WTC11 (cell line): Measurements from ENCODE around the gene SCN4A. TPM values are rescaled to one million over a fixed set of nuclear protein-coding genes. Genes with fewer than 3 reads are reported as not detected.

Experiments used
- ATAC-seq: fragments of 200-7000 bp; cut with Tn5 transposase; 2 replicates; pipeline ENCODE4 v1.10.0; 2021; ENCODE audit warnings: mild to moderate bottlenecking, moderate library complexity
- CTCF ChIA-PET: fragments of 300-600 bp; sonication (Branson Sonifier 250); formaldehyde crosslinking; loops from one replicate; lab custom pipeline; 2021; ENCODE audit warnings: antibody characterized with exemption; lab: Charles Lee
- POLR2A ChIA-PET: fragments of 350-600 bp; sonication (Branson Sonifier 250); formaldehyde crosslinking; loops from one replicate; lab custom pipeline; 2021; ENCODE audit warnings: antibody characterized with exemption; lab: Charles Lee
- DNase-seq: peaks from one replicate; pipeline ENCODE4 v3.0.0; 2021; ENCODE audit warnings: low spot score
- H3K27ac Mint-ChIP-seq: 2 replicates; pipeline ENCODE4 v1.8.0; 2021; ENCODE audit warnings: mixed read lengths
- H3K27me3 Mint-ChIP-seq: 2 replicates; pipeline ENCODE4 v1.8.0; 2021; ENCODE audit warnings: low read depth, mild to moderate bottlenecking, moderate library complexity, mixed read lengths
- H3K36me3 Mint-ChIP-seq: 2 replicates; pipeline ENCODE4 v1.8.0; 2021; ENCODE audit warnings: mixed read lengths
- H3K4me1 Mint-ChIP-seq: 2 replicates; pipeline ENCODE4 v1.8.0; 2022; ENCODE audit warnings: mixed read lengths
- H3K4me3 Mint-ChIP-seq: 2 replicates; pipeline ENCODE4 v1.8.0; 2021; ENCODE audit warnings: mild to moderate bottlenecking, moderate library complexity, mixed read lengths
- H3K9me3 Mint-ChIP-seq: 2 replicates; pipeline ENCODE4 v1.8.0; 2021; ENCODE audit warnings: mixed read lengths
- ARID4B ChIP-seq: sonication (generic); formaldehyde crosslinking; IDR thresholded peaks from 2 replicates; pipeline ENCODE4 v1.8.0; 2023; ENCODE audit warnings: missing genetic modification reagents, mild to moderate bottlenecking, borderline replicate concordance
- CBFB ChIP-seq: sonication (generic); formaldehyde crosslinking; IDR thresholded peaks from 2 replicates; pipeline ENCODE4 v1.8.1; 2022; ENCODE audit warnings: mild to moderate bottlenecking, low read depth, missing genetic modification reagents
- CREB1 ChIP-seq: sonication (generic); formaldehyde crosslinking; IDR thresholded peaks from 2 replicates; pipeline ENCODE4 v1.8.0; 2023; ENCODE audit warnings: mild to moderate bottlenecking, missing genetic modification reagents
- CREM ChIP-seq: sonication (generic); formaldehyde crosslinking; IDR thresholded peaks from 2 replicates; pipeline ENCODE4 v1.8.1; 2022; ENCODE audit warnings: mild to moderate bottlenecking, missing genetic modification reagents, moderate library complexity
- E2F1 ChIP-seq: sonication (generic); formaldehyde crosslinking; IDR thresholded peaks from 2 replicates; pipeline ENCODE4 v1.8.0; 2022; ENCODE audit warnings: mild to moderate bottlenecking, missing genetic modification reagents
- ELF4 ChIP-seq: sonication (generic); formaldehyde crosslinking; IDR thresholded peaks from 2 replicates; pipeline ENCODE4 v1.8.1; 2022; ENCODE audit warnings: low read depth, mild to moderate bottlenecking, moderate library complexity, missing genetic modification reagents
- IRF1 ChIP-seq: sonication (generic); formaldehyde crosslinking; IDR thresholded peaks from 2 replicates; pipeline ENCODE4 v1.8.0; 2023; ENCODE audit warnings: missing genetic modification reagents
- MYBL2 ChIP-seq: sonication (generic); formaldehyde crosslinking; IDR thresholded peaks from 2 replicates; pipeline ENCODE4 v1.8.1; 2023; ENCODE audit warnings: mild to moderate bottlenecking, moderate library complexity, missing genetic modification reagents
- NR2C2 ChIP-seq: sonication (generic); formaldehyde crosslinking; IDR thresholded peaks from 2 replicates; pipeline ENCODE4 v1.8.0; 2022; ENCODE audit warnings: mild to moderate bottlenecking, missing genetic modification reagents
- PREB ChIP-seq: sonication (generic); formaldehyde crosslinking; IDR thresholded peaks from 2 replicates; pipeline ENCODE4 v1.8.1; 2022; ENCODE audit warnings: mild to moderate bottlenecking, missing genetic modification reagents, moderate library complexity, borderline replicate concordance
- RELA ChIP-seq: sonication (generic); formaldehyde crosslinking; IDR thresholded peaks from 2 replicates; pipeline ENCODE4 v1.8.1; 2022; ENCODE audit warnings: missing genetic modification reagents, mild to moderate bottlenecking, borderline replicate concordance
- SMAD3 ChIP-seq: sonication (generic); formaldehyde crosslinking; IDR thresholded peaks from 2 replicates; pipeline ENCODE4 v1.8.0; 2022; ENCODE audit warnings: missing genetic modification reagents, mild to moderate bottlenecking, borderline replicate concordance
- SMAD4 ChIP-seq: sonication (generic); formaldehyde crosslinking; IDR thresholded peaks from 2 replicates; pipeline ENCODE4 v1.8.0; 2022; ENCODE audit warnings: mild to moderate bottlenecking, missing genetic modification reagents
- TCF7 ChIP-seq: sonication (generic); formaldehyde crosslinking; IDR thresholded peaks from 2 replicates; pipeline ENCODE4 v1.8.0; 2022; ENCODE audit warnings: mild to moderate bottlenecking, low read depth, missing genetic modification reagents, moderate library complexity
- ZNF396 ChIP-seq: fragments of 250-450 bp; sonication (Bioruptor Pico); IDR thresholded peaks from 2 replicates; pipeline ENCODE4 v1.8.0; 2021; ENCODE audit warnings: mild to moderate bottlenecking, moderate library complexity, borderline replicate concordance
- ZNF416 ChIP-seq: fragments of 250-450 bp; sonication (Bioruptor Pico); IDR thresholded peaks from 2 replicates; pipeline ENCODE4 v1.9.0; 2021; ENCODE audit warnings: mild to moderate bottlenecking, inconsistent platforms
- ZNF423 ChIP-seq: fragments of 250-450 bp; sonication (Bioruptor Pico); IDR thresholded peaks from 2 replicates; pipeline ENCODE4 v2.1.2; 2022; ENCODE audit warnings: mild to moderate bottlenecking, moderate library complexity
- ZSCAN18 ChIP-seq: fragments of 250-450 bp; sonication (Bioruptor Pico); IDR thresholded peaks from 2 replicates; pipeline ENCODE4 v2.1.2; 2022; ENCODE audit warnings: mild to moderate bottlenecking, moderate library complexity
- total RNA-seq: library from RNA; stranded (reverse); gene quantifications from 3 replicates; pipeline ENCODE4 v1.2.3, GENCODE V29; 2021

Gene SCN4A
- total RNA-seq, 1 experiment from 2014 or later, result 5.8 TPM

GRCh38 chr17:63937920-63938319 is 34.8 kb downstream of the SCN4A start (continued):
- TF ChIP-seq IRF1 (CRISPR knock-in tag), result no peak
- TF ChIP-seq PREB (CRISPR knock-in tag), result no peak
- no peak for TF ChIP-seq SMAD3 (CRISPR knock-in tag)
- no peak for TF ChIP-seq TCF7
- no peak for TF ChIP-seq ZNF416 (CRISPR knock-in tag)
- TF ChIP-seq ZNF396 (CRISPR knock-in tag), result no peak
- no peak for TF ChIP-seq MYBL2 (CRISPR knock-in tag)

GRCh38 chr17:63937319-63937718 is 35.4 kb downstream of the SCN4A start:
- no peak overlapping the region for H3K4me3 Mint-ChIP-seq
- POLR2A ChIA-PET, result interaction anchor here (0.7 kb wide), 1 partner anchor 96 kb away, joined by 5 read pairs; no protein-coding TSS in a partner anchor
- H3K4me1 Mint-ChIP-seq, result peaks cover 8% of the 10 kb centered on the region
- no peaks in the 10 kb centered on the region for H3K9me3 Mint-ChIP-seq
- no peaks in the 10 kb centered on the region; the same call in 1 of the 2 replicates for H3K27me3 Mint-ChIP-seq
- ATAC-seq, result no peak
- H3K27ac Mint-ChIP-seq, result no peak overlapping the region
- TF ChIP-seq SMAD4, result no peak
- no peak for TF ChIP-seq RELA
- no peak for TF ChIP-seq ELF4
- no peak for TF ChIP-seq CREB1
- no peak for TF ChIP-seq CBFB
- no peak for TF ChIP-seq CREM (CRISPR knock-in tag)
- TF ChIP-seq ZNF423 (CRISPR knock-in tag), result no peak
- no peak for TF ChIP-seq ZSCAN18 (CRISPR knock-in tag)
- no peak for TF ChIP-seq ARID4B
- no peak for TF ChIP-seq E2F1 (CRISPR knock-in tag)
- TF ChIP-seq NR2C2, result no peak
- TF ChIP-seq, all 79 proteins: peak for 0
- CTCF ChIA-PET, result interaction anchor here (0.6 to 2.3 kb wide), 11 partner anchors 9 to 92 kb away, joined by 3 to 19 read pairs (median 4); partner anchors contain the start of gene GH1
- no peak for DNase-seq
- H3K36me3 Mint-ChIP-seq, result no peaks in the 10 kb centered on the region; the same call in 1 of the 2 replicates
